Epithelial cell of prostate (primary cell): ENCODE results near the gene ASPDH.
"Not testable (repeated sequence)": the region's sequence is repeated elsewhere in the genome, so short reads cannot be mapped to it uniquely, and the experiment has no call there.

ENCODE experiments used
- DNase-seq: peaks from one replicate; pipeline ENCODE4 v3.0.0-alpha.2; 2011; ENCODE audit warnings: low read depth, low spot score
- H3K27ac ChIP-seq: fragments of 450-650 bp; 2 replicates; pipeline ENCODE4 v1.5.1; 2017; ENCODE audit warnings: mild to moderate bottlenecking

Gene ASPDH

DNA sequence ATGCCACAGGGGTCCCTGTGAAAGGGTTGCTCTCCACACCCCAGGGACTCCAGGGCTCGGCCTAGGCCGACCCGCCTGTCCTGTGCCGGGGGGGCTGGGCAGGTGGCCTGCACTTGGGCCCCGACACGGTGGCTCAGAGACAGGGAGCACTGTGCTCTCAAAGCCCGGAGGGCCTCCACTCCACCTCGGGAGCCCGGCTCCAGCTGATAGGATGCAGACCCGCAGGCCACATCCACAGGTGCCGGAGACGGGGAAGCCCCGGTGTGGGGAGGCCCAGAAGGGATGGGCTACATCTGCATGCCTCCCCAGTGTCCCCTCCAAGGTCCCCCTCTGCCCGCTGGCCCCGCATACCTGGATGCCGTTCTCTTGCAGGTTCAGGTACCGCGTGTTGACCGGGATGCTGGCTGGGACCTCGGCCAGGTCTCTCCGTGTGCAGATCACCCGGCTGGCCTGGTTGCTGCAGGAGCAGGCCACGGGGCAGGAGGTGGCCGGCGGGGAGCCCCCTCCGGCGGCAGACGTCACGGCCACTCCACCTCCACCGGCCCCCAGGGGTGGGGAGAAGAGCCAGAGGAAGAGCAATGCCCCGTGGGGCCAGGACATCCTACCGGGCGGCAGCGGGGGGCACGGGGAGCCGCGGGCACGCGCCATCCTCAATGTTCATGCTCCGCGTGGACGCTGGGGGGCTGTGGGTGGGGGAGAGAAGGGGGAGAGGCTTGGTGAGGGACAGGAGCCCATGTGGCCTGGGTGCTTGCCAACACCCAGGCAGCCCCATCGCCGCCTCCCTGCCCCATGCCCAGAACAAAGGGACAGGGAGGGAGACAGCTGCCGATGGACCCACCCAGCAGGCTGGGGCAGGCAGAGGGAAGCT lies 34.7 kb upstream of the ASPDH start:
- DNase-seq: no peak
- H3K27ac ChIP-seq: no peak overlapping the region

GRCh38 chr19:50547385-50548190 lies 33.9 kb upstream of the ASPDH start:
- DNase-seq: no peak

DNA sequence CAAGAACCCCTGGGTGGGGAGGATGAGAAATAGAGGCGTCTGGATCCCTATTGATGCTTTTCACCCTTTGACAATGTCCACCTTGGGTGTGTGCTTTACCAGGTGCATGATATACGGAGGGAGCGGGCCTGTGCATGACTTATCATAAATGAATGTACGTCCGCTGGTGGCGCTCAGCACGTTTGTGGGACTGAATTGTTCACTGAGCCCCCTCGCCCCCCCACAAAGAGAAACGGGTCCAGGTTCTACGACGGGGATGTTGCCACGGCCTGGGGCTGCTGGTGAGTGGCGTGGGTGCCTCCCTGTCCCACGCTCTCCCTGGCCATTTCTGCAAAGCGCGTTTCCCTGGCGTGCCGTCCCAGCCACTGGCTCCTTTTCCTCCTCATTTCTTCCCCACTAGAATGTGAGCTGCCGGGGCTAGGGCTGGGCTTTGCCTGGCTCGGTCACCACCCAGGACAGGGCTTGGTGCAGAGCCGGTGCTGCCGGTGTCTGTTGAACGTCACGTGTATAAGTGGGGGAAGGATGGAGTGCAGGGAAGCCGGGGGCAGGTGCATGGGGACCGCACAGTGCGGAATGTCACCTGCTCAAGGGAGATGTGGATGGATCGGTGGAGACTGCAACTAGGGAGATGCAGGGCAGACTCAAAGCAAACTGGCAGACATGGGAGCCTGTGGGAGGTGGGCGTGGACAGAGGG lies 33.0 kb upstream of the ASPDH start:
- no peak overlapping the region for H3K27ac ChIP-seq
- DNase-seq: no peak

More at GRCh38 chr19:50547385-50548190, 33.9 kb upstream of the ASPDH start:
- H3K27ac ChIP-seq: no peak overlapping the region

- H3K27ac ChIP-seq: no peak overlapping the region
- no peak for DNase-seq
Measured at GRCh38 chr19:50542943-50543342, 29.2 kb upstream of the ASPDH start.

GRCh38 chr19:50537769-50538230 lies 24.1 kb upstream of the ASPDH start:
- peak; percentile 10 for DNase-seq

GRCh38 chr19:50537306-50537685 lies 23.6 kb upstream of the ASPDH start:
- no peak for DNase-seq
- no peak overlapping the region for H3K27ac ChIP-seq

More at GRCh38 chr19:50537769-50538230, 24.1 kb upstream of the ASPDH start:
- no peak overlapping the region for H3K27ac ChIP-seq

- DNase-seq: no peak
- no peak overlapping the region for H3K27ac ChIP-seq
Measured at GRCh38 chr19:50536662-50537305, 23.1 kb upstream of the ASPDH start.

DNA sequence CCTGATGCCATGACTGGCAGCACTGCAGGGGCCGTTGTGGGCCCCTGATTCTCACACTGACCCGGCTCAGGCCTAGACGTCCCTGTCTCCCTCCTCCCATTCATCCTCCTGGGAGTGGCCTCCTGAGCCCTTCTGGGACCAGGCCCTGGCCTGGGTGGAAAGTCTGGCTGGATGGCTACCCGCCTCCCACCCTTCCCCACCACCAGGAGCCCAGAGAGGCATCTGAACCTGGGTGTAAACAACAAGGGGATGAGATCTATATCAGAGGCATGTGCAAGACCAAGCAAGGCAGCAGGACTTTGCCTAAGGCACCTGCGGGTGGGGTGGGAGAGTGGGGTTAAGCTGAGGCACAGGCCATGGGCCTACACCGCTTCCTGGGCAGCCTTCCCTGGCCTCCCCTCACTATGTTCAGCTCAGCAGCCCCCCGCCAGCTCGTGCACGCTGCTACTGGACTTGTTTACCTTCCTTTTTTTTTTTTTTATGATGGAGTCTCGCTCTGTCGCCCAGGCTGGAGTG lies 22.0 kb upstream of the ASPDH start:
- no peak overlapping the region for H3K27ac ChIP-seq

GRCh38 chr19:50534478-50534877 lies 20.8 kb upstream of the ASPDH start:
- H3K27ac ChIP-seq: no peak overlapping the region
- DNase-seq: no peak

More for the DNA sequence above, 22.0 kb upstream of the ASPDH start:
- no peak for DNase-seq

GRCh38 chr19:50532952-50533351 lies 19.2 kb upstream of the ASPDH start:
- DNase-seq: no peak
- H3K27ac ChIP-seq: no peak overlapping the region

GRCh38 chr19:50531171-50531612 lies 17.5 kb upstream of the ASPDH start:
- no peak for DNase-seq
- H3K27ac ChIP-seq: no peak overlapping the region

- DNase-seq: not testable (repeated sequence)
Measured at GRCh38 chr19:50528052-50528451, 14.3 kb upstream of the ASPDH start.

GRCh38 chr19:50522881-50523280 lies 9.2 kb upstream of the ASPDH start:
- H3K27ac ChIP-seq: no peak overlapping the region
- DNase-seq: no peak

More at GRCh38 chr19:50528052-50528451, 14.3 kb upstream of the ASPDH start:
- not testable (repeated sequence) for H3K27ac ChIP-seq

GRCh38 chr19:50520822-50521465 lies 7.2 kb upstream of the ASPDH start:
- no peak for DNase-seq

GRCh38 chr19:50519006-50519575 lies 5.4 kb upstream of the ASPDH start:
- DNase-seq: no peak
- H3K27ac ChIP-seq: no peak overlapping the region

More at GRCh38 chr19:50520822-50521465, 7.2 kb upstream of the ASPDH start:
- H3K27ac ChIP-seq: no peak overlapping the region

DNA sequence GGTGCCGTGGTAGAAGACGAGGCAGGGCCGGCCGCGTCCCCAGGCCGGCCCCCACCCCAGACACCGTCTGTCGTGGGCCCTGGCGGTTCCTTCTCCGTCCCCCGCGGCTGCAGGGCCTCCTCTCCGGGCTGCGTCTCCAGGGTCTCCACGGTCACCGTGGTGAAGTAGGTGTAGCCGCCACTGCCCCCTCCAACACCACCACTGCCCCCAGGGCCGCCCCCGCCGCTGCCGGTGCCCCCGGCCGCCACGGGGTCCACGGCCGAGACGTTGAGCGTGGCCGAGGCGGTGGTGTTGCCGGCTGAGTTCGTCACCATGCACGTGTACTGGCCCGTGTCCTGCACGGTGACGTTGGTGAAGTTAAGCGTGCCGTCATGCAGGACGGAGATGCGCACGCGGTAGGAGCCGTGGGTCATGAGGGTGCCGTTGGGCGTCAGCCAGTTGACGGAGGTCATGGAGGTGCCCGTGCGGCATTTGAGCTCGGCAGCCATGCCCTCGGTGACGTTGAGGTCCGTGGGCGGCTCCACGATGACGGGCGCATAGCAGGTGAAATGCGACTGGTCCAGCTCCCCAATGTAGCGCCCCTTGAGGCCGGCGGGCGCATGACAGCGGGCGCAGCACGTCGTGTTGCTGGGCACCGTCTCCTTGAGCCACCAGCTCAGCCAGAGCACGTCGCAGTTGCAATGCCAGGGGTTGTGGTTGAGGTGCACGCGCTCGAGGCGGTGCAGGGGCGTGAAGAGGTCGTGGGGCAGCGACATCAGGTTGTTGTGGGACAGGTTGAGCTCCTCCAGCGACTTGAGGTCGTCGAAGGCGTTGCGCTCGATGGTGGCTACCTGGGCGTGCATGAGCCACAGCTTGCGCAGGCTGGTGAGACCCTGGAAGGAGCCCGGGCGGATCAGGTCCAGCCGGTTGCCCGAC lies 4.6 kb upstream of the ASPDH start:
- no peak for DNase-seq
- no peak overlapping the region for H3K27ac ChIP-seq

DNA sequence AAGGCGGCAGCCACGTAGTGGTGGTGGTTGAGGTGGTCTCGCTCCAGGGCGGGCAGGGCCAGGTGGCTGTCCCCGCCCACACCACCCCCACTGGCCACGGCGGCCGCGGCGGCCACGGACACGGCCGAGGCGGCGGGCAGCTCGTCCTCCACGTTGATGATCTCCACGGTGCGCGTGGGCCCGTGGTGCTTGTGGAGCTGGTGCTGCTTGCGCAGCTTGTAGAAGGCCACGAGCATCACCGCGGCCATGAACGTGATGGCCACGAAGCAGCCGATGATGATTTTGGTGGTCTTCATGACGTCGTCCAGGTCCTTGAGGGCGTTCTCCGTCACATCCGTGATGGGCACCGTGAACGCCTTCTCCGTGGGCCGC lies 4.0 kb upstream of the ASPDH start:
- no peak for DNase-seq
- no peak overlapping the region for H3K27ac ChIP-seq
